Left renal pelvis (tissue), 4 donors: ENCODE measurements around the gene HDAC10. TPM values are rescaled to one million over a fixed set of nuclear protein-coding genes. Genes with fewer than 3 reads are reported as not detected.

Experiments
- DNase-seq, 4 donors: peaks; one replicate each; pipeline ENCODE4 v3.0.0-alpha.2; 2013; ENCODE audit warnings: low read depth in 4 of 4, low spot score in 3 of 4
- polyA plus RNA-seq, 4 donors: library from polyadenylated mRNA; unstranded; fragments of 120-200 nt; gene quantifications; one replicate each; pipeline ENCODE4 v1.2.1, GENCODE V29; 2013; ENCODE audit not compliant: insufficient read length in 4 of 4

Gene HDAC10
- polyA plus RNA-seq, 4 donors = 15.9 to 37.2 (median 20.3) TPM

- DNase-seq = no peak
Measured at GRCh38 chr22:50271519-50271970, 20.5 kb upstream of the HDAC10 start.

- no peak for DNase-seq
Measured at GRCh38 chr22:50270666-50271394, 19.8 kb upstream of the HDAC10 start.

GRCh38 chr22:50269970-50270665 is 19.1 kb upstream of the HDAC10 start, which contains the start of gene MAPK11:
MAPK11 (minus strand) TSS chr22:50270380; CDS start chr22:50270292, 88 bp downstream.
- no peak for DNase-seq

GRCh38 chr22:50269573-50269969 is 18.5 kb upstream of the HDAC10 start:
- DNase-seq = no peak

GRCh38 chr22:50268655-50269113 is 17.6 kb upstream of the HDAC10 start:
- no peak for DNase-seq

- DNase-seq = no peak
Measured at GRCh38 chr22:50267591-50268390, 16.7 kb upstream of the HDAC10 start.

- DNase-seq = no peak
Measured at GRCh38 chr22:50266994-50267393, 15.9 kb upstream of the HDAC10 start.

- no peak for DNase-seq
Measured at GRCh38 chr22:50264946-50265669, 14.0 kb upstream of the HDAC10 start.

GRCh38 chr22:50264104-50264745 is 13.2 kb upstream of the HDAC10 start:
- DNase-seq = no peak

GRCh38 chr22:50262973-50263617 is 12.0 kb upstream of the HDAC10 start:
- DNase-seq = no peak

- no peak for DNase-seq
Measured at GRCh38 chr22:50262460-50262911, 11.4 kb upstream of the HDAC10 start.

GRCh38 chr22:50261615-50262459 is 10.8 kb upstream of the HDAC10 start, which contains the start of gene MAPK12:
MAPK12 (minus strand) TSS chr22:50261683; CDS start chr22:50261509, 174 bp downstream.
- DNase-seq = no peak

GRCh38 chr22:50260801-50261614 is 9.9 kb upstream of the HDAC10 start:
- DNase-seq = no peak

- DNase-seq = no peak
Measured at GRCh38 chr22:50260434-50260800, 9.4 kb upstream of the HDAC10 start.

GRCh38 chr22:50259302-50259701 is 8.2 kb upstream of the HDAC10 start:
- DNase-seq = no peak

- DNase-seq = no peak
Measured at GRCh38 chr22:50258361-50259292, 7.6 kb upstream of the HDAC10 start.
